Activated naive CD8-positive, alpha-beta T cell (primary cell): ENCODE measurements around the gene BPIFB2.
"Not testable (repeated sequence)": the region's sequence is repeated elsewhere in the genome, so short reads cannot be mapped to it uniquely, and the experiment has no call there.

ENCODE experiments used
- H3K27ac Mint-ChIP-seq: one replicate; pipeline ENCODE4 v1.8.0; 2021; ENCODE audit warnings: mixed read lengths
- H3K27me3 Mint-ChIP-seq: one replicate; pipeline ENCODE4 v1.8.0; 2021; ENCODE audit warnings: mixed read lengths
- H3K36me3 Mint-ChIP-seq: one replicate; pipeline ENCODE4 v1.8.0; 2021; ENCODE audit warnings: mixed read lengths
- H3K4me1 Mint-ChIP-seq: one replicate; pipeline ENCODE4 v1.8.0; 2021; ENCODE audit warnings: low read depth, mixed read lengths
- H3K4me3 Mint-ChIP-seq: one replicate; pipeline ENCODE4 v1.8.0; 2021; ENCODE audit warnings: mild to moderate bottlenecking, mixed read lengths
- H3K9me3 Mint-ChIP-seq: one replicate; pipeline ENCODE4 v1.8.0; 2021; ENCODE audit warnings: low read depth, mixed read lengths

Gene BPIFB2

GRCh38 chr20:32967961-32968457, 39.5 kb upstream of the BPIFB2 start:
- H3K36me3 Mint-ChIP-seq: peaks cover 3% of the 10 kb centered on the region
- H3K27ac Mint-ChIP-seq: no peak overlapping the region
- peaks cover 67% of the 10 kb centered on the region for H3K4me1 Mint-ChIP-seq
- no peaks in the 10 kb centered on the region for H3K9me3 Mint-ChIP-seq
- no peaks in the 10 kb centered on the region for H3K27me3 Mint-ChIP-seq
- peak overlapping the region; percentile 66 for H3K4me3 Mint-ChIP-seq

- no peaks in the 10 kb centered on the region for H3K9me3 Mint-ChIP-seq
- H3K27me3 Mint-ChIP-seq: no peaks in the 10 kb centered on the region
- H3K4me1 Mint-ChIP-seq: peaks cover 61% of the 10 kb centered on the region
- H3K36me3 Mint-ChIP-seq: peaks cover 7% of the 10 kb centered on the region
- no peak overlapping the region for H3K27ac Mint-ChIP-seq
- H3K4me3 Mint-ChIP-seq: peak overlapping the region; percentile 50
Measured at GRCh38 chr20:32968478-32969241, 38.8 kb upstream of the BPIFB2 start.

GRCh38 chr20:32969356-32970114, 38.0 kb upstream of the BPIFB2 start:
- no peaks in the 10 kb centered on the region for H3K9me3 Mint-ChIP-seq
- H3K27ac Mint-ChIP-seq: no peak overlapping the region
- H3K27me3 Mint-ChIP-seq: no peaks in the 10 kb centered on the region
- H3K4me3 Mint-ChIP-seq: peak overlapping the region; percentile 53
- peaks cover 7% of the 10 kb centered on the region for H3K36me3 Mint-ChIP-seq
- H3K4me1 Mint-ChIP-seq: peaks cover 57% of the 10 kb centered on the region

- Mint-ChIP-seq H3K4me3 (peak overlapping the region; percentile 53), H3K36me3 (peaks cover 4% of the 10 kb centered on the region), H3K27ac (no peak overlapping the region), H3K9me3 (no peaks in the 10 kb centered on the region), H3K4me1 (peaks cover 50% of the 10 kb centered on the region), H3K27me3 (no peaks in the 10 kb centered on the region)
Measured at GRCh38 chr20:32970115-32970972, 37.2 kb upstream of the BPIFB2 start.

- H3K4me1 Mint-ChIP-seq: peaks cover 44% of the 10 kb centered on the region
- no peaks in the 10 kb centered on the region for H3K27me3 Mint-ChIP-seq
- no peak overlapping the region for H3K4me3 Mint-ChIP-seq
- no peaks in the 10 kb centered on the region for H3K9me3 Mint-ChIP-seq
- H3K36me3 Mint-ChIP-seq: peaks cover 4% of the 10 kb centered on the region
- no peak overlapping the region for H3K27ac Mint-ChIP-seq
Measured at GRCh38 chr20:32970973-32971300, 36.6 kb upstream of the BPIFB2 start.

- Mint-ChIP-seq H3K36me3 (peaks cover 5% of the 10 kb centered on the region), H3K9me3 (no peaks in the 10 kb centered on the region), H3K4me1 (peaks cover 42% of the 10 kb centered on the region), H3K27me3 (no peaks in the 10 kb centered on the region), H3K4me3 (no peak overlapping the region), H3K27ac (no peak overlapping the region)
Measured at GRCh38 chr20:32971703-32972161, 35.8 kb upstream of the BPIFB2 start.

GRCh38 chr20:32972181-32973076, 35.1 kb upstream of the BPIFB2 start:
- Mint-ChIP-seq H3K4me3 (no peak overlapping the region), H3K9me3 (no peaks in the 10 kb centered on the region), H3K4me1 (peaks cover 41% of the 10 kb centered on the region), H3K27ac (no peak overlapping the region), H3K36me3 (peaks cover 6% of the 10 kb centered on the region), H3K27me3 (no peaks in the 10 kb centered on the region)

GRCh38 chr20:32973077-32973717, 34.3 kb upstream of the BPIFB2 start:
- peaks cover 6% of the 10 kb centered on the region for H3K36me3 Mint-ChIP-seq
- no peaks in the 10 kb centered on the region for H3K9me3 Mint-ChIP-seq
- H3K27ac Mint-ChIP-seq: no peak overlapping the region
- H3K4me1 Mint-ChIP-seq: peaks cover 39% of the 10 kb centered on the region
- H3K4me3 Mint-ChIP-seq: no peak overlapping the region
- no peaks in the 10 kb centered on the region for H3K27me3 Mint-ChIP-seq

GRCh38 chr20:32974204-32975064, 33.1 kb upstream of the BPIFB2 start:
- not testable (repeated sequence) for H3K27ac Mint-ChIP-seq, H3K36me3 Mint-ChIP-seq, H3K9me3 Mint-ChIP-seq, H3K27me3 Mint-ChIP-seq
- Mint-ChIP-seq H3K4me3 (peak overlapping the region; percentile 21), H3K4me1 (peaks cover 32% of the 10 kb centered on the region)

- Mint-ChIP-seq H3K4me1 (peaks cover 25% of the 10 kb centered on the region), H3K4me3 (peak overlapping the region; percentile 21)
- H3K27me3 Mint-ChIP-seq, H3K27ac Mint-ChIP-seq, H3K36me3 Mint-ChIP-seq, H3K9me3 Mint-ChIP-seq: not testable (repeated sequence)
Measured at GRCh38 chr20:32975121-32975520, 32.4 kb upstream of the BPIFB2 start.

- Mint-ChIP-seq H3K27ac (peak overlapping the region; percentile 78), H3K27me3 (no peaks in the 10 kb centered on the region), H3K36me3 (peaks cover 6% of the 10 kb centered on the region), H3K9me3 (no peaks in the 10 kb centered on the region), H3K4me3 (no peak overlapping the region), H3K4me1 (peaks cover 23% of the 10 kb centered on the region)
Measured at GRCh38 chr20:32975698-32976674, 31.5 kb upstream of the BPIFB2 start.

GRCh38 chr20:32976746-32977145, 30.8 kb upstream of the BPIFB2 start:
- H3K4me3 Mint-ChIP-seq: no peak overlapping the region
- peaks cover 27% of the 10 kb centered on the region for H3K4me1 Mint-ChIP-seq
- H3K27me3 Mint-ChIP-seq: no peaks in the 10 kb centered on the region
- H3K36me3 Mint-ChIP-seq: peaks cover 6% of the 10 kb centered on the region
- peak overlapping the region; percentile 78 for H3K27ac Mint-ChIP-seq
- no peaks in the 10 kb centered on the region for H3K9me3 Mint-ChIP-seq
